Thyroid gland (tissue), 4 donors: Measurements from ENCODE around the gene DTYMK. TPM values are rescaled to one million over a fixed set of nuclear protein-coding genes. Genes with fewer than 3 reads are reported as not detected.
A peak's percentile ranks its signal among the peaks of the same experiment; 100 is the strongest.

Experiments
- DNase-seq, 2 donors: peaks; one replicate each; pipeline ENCODE4 v3.0.0-alpha.2; 2019
- H3K27ac ChIP-seq, 3 donors: fragments of 200-600 bp; sonication (generic); 1 replicate in 2 of 3; 2 replicates in 1 of 3; pipeline ENCODE4 v1.5.1; 2016 to 2019; ENCODE audit warnings: mild to moderate bottlenecking in 1 of 3, moderate library complexity in 1 of 3
- H3K27me3 ChIP-seq: fragments of 200-600 bp; sonication (generic); one replicate; pipeline ENCODE4 v1.5.1; 2019
- H3K36me3 ChIP-seq, 2 donors: fragments of 200-600 bp; sonication (generic); one replicate each; pipeline ENCODE4 v1.5.1; 2016 to 2019
- H3K4me1 ChIP-seq, 2 donors: fragments of 200-600 bp; sonication (generic); one replicate each; pipeline ENCODE4 v1.5.1; 2017 to 2019
- H3K4me3 ChIP-seq, 3 donors: fragments of 200-600 bp; sonication (generic); replicated peaks in 1 of 3; 1 replicate in 2 of 3; 2 replicates in 1 of 3; pipeline ENCODE4 v1.5.1; 2016; ENCODE audit warnings: mild to moderate bottlenecking in 1 of 3
- H3K9me3 ChIP-seq: fragments of 200-600 bp; sonication (generic); one replicate; pipeline ENCODE4 v1.5.1; 2017
- POLR2A ChIP-seq, 2 donors: fragments of 450-650 bp; IDR thresholded peaks; one replicate each; pipeline ENCODE4 v1.6.1; 2017; ENCODE audit warnings: antibody characterized with exemption in 2 of 2, mild to moderate bottlenecking in 2 of 2, moderate library complexity in 1 of 2
- WGBS, 2 donors: methylation state at CpG; one replicate each; pipeline ENCODE4 v1.1.5; 2017; 5-methylcytosine and 5-hydroxymethylcytosine counted together
- intact Hi-C: fragments of 100-400 bp; cut with DNase I; formaldehyde crosslinking; loops from one replicate; pipeline ENCODE4 v1.15.1; 2023
- total RNA-seq, 4 donors: library from RNA; depleted of rRNA; stranded (reverse); fragments of >200 nt; gene quantifications; one replicate each; pipeline ENCODE4 v1.2.3, GENCODE V29; 2016
- TF ChIP-seq, protein P1 (sequence below), 6 experiments: fragments of 200-600 bp in 3 of 6; fragments of 450-650 bp in 3 of 6; sonication (generic) in 3 of 6; IDR thresholded peaks; one replicate each; pipeline ENCODE4 v1.5.1; 2016 to 2019; ENCODE audit warnings: antibody characterized with exemption in 6 of 6, mild to moderate bottlenecking in 2 of 6, inconsistent platforms in 1 of 6, moderate library complexity in 1 of 6

DTYMK gene
- total RNA-seq, 4 donors from 2014 or later: 9.6 to 24.0 (median 15.7) TPM

DNA sequence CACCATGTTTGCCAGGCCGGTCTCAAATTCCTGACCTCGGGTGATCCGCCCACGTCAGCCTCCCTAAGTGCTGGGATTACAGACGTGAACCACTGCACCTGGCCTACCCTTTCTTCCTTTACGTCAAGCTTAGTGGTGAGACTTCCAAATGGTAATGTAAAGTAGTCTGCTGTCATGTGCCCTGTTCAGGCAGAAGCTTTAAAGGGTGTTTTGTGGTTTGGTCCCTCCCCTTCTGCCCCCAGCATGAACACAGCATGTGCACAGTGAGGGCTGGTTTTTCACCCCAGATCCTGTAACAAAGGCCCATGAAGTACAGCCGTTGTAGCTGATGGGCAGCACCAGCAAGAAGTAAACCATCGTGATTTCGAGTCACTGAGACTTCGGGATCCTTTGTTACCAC is 2.7 kb upstream of the DTYMK start:
- peaks cover 16 to 23% of the 10 kb centered on the region in 2 donors for H3K4me1 ChIP-seq
- H3K36me3 ChIP-seq: peaks cover 2 to 5% of the 10 kb centered on the region in 2 donors
- no peak overlapping the region for H3K4me3 ChIP-seq
- intact Hi-C loops: loop anchor here (5.0 kb wide), 1 partner anchor 188 kb away; no protein-coding TSS in a partner anchor
- H3K27me3 ChIP-seq: no peaks in the 10 kb centered on the region
- no peak overlapping the region for H3K27ac ChIP-seq
- WGBS, 2 donors: 93% methylated on average over 10 of the region's 10 CpGs
- no peaks in the 10 kb centered on the region for H3K9me3 ChIP-seq
- DNase-seq: no peak
- TF ChIP-seq POLR2A (IDR thresholded peaks at IDR 0.05): no peak
- TF ChIP-seq, protein P1, sequence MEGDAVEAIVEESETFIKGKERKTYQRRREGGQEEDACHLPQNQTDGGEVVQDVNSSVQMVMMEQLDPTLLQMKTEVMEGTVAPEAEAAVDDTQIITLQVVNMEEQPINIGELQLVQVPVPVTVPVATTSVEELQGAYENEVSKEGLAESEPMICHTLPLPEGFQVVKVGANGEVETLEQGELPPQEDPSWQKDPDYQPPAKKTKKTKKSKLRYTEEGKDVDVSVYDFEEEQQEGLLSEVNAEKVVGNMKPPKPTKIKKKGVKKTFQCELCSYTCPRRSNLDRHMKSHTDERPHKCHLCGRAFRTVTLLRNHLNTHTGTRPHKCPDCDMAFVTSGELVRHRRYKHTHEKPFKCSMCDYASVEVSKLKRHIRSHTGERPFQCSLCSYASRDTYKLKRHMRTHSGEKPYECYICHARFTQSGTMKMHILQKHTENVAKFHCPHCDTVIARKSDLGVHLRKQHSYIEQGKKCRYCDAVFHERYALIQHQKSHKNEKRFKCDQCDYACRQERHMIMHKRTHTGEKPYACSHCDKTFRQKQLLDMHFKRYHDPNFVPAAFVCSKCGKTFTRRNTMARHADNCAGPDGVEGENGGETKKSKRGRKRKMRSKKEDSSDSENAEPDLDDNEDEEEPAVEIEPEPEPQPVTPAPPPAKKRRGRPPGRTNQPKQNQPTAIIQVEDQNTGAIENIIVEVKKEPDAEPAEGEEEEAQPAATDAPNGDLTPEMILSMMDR (IDR thresholded peaks at IDR 0.05): no peak

DNA sequence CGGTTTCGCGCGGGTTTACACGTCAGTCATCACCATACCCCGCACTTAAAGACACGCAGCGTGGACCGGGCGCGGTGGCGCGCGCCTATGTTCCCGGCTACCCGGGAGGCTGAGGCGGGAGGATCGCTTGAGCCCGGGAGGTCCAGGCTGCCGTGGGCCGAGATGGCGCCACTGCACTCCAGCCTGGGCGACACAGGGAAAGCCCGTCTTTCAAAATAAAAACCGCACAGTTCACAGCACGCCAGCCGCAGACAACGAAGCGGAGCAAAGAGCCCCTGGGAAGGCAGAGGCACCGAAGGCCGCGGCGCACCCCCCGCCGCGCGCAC is 328 bp downstream of the DTYMK start:
- Histone ChIP-seq H3K4me3 (peak overlapping the region; percentile 15 to 87 (median 44)), H3K27me3 (no peaks in the 10 kb centered on the region), H3K4me1 (peaks cover 16 to 23% of the 10 kb centered on the region in 2 donors), H3K27ac (peak overlapping the region in 1 of 3 donors; percentile 10), H3K36me3 (peaks cover 0 to 5% of the 10 kb centered on the region in 2 donors), H3K9me3 (no peaks in the 10 kb centered on the region)
- 0 to 2% methylated on average over 22 to 24 of the region's 37 CpGs for WGBS, 2 donors
- intact Hi-C loops: loop anchor here (5.0 kb wide), 1 partner anchor 191 kb away; no protein-coding TSS in a partner anchor
- DNase-seq: peak in 1 of 2 donors; percentile 10
- no peak for TF ChIP-seq POLR2A (IDR thresholded peaks at IDR 0.05)
- TF ChIP-seq, protein P1 (IDR thresholded peaks at IDR 0.05): peak in 1 of 6 experiments; percentile 2

DNA sequence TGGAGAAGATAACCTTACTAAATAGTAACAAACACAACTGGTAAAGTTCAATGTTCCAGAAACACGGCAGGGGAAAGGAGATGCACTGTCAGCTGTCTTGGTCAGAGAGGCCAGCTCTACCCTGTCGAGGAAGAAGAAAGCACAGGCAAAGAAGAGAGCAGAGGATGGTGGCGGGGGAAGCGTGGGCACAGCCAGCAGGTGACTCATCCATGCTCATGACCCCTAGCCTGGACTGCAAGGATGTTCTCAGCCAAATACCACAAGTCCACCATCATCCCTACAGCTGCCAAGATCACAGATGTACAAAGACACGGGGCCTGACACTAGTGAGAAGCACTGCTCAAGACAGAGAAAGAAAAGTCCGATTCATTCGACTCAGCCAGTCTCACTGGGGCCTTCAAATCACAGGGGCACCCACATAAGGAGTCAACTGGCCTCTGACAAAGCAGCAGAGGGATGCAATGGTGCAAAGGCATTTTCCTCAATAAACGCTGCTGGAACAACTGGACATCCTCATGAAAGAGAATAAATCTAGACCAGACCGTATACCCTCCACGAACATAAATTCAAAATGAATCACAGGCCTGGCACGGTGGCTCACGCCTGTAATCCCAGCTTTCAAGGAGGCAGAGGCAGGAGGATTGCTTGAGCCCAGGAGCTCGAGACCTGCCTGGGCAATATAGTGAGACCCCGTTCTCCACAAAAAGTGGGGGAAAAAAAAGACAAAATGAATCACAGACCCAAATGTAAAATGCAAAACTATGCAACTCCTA is 5.6 kb downstream of the DTYMK start:
- no peak for TF ChIP-seq POLR2A (IDR thresholded peaks at IDR 0.05)
- TF ChIP-seq, protein P1 (IDR thresholded peaks at IDR 0.05): no peak
- H3K36me3 ChIP-seq: peaks cover 0 to 11% of the 10 kb centered on the region in 2 donors
- H3K4me1 ChIP-seq: peaks cover under 1 to 6% of the 10 kb centered on the region in 2 donors
- WGBS, 2 donors: 92% methylated on average over 14 of the region's 14 CpGs
- intact Hi-C loops: no loop called here
- no peak overlapping the region for H3K4me3 ChIP-seq
- no peaks in the 10 kb centered on the region for H3K9me3 ChIP-seq
- no peaks in the 10 kb centered on the region for H3K27me3 ChIP-seq
- H3K27ac ChIP-seq: no peak overlapping the region
- DNase-seq: no peak

DNA sequence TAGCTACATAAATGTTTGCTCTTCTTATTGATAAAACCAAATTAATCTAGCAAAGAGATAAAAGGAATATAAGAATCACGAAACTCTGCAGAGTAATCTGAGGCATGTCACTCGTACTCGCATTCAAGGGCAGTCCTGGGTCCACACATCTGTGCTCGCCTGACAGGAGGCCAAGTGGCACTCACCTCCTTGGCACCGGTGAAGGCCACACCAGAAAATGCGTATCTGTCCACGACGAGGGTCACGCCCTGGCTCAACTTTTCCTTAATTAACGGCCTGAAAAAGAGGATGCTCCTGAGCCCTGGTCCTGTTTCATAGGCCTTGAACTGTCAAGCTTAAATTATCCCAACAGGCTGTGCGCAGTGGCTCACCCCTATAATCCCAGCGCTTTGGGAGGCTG is 6.6 kb downstream of the DTYMK start:
- H3K9me3 ChIP-seq: no peaks in the 10 kb centered on the region
- TF ChIP-seq, protein P1 (IDR thresholded peaks at IDR 0.05): no peak
- no peak for TF ChIP-seq POLR2A (IDR thresholded peaks at IDR 0.05)
- WGBS, 2 donors: 94 to 97% methylated on average over 12 of the region's 12 CpGs
- no peak for DNase-seq
- no peaks in the 10 kb centered on the region for H3K27me3 ChIP-seq
- H3K4me1 ChIP-seq: no peaks in the 10 kb centered on the region
- H3K27ac ChIP-seq: no peak overlapping the region
- no peak overlapping the region for H3K4me3 ChIP-seq
- intact Hi-C loops: no loop called here
- peaks cover 0 to 11% of the 10 kb centered on the region in 2 donors for H3K36me3 ChIP-seq

DNA sequence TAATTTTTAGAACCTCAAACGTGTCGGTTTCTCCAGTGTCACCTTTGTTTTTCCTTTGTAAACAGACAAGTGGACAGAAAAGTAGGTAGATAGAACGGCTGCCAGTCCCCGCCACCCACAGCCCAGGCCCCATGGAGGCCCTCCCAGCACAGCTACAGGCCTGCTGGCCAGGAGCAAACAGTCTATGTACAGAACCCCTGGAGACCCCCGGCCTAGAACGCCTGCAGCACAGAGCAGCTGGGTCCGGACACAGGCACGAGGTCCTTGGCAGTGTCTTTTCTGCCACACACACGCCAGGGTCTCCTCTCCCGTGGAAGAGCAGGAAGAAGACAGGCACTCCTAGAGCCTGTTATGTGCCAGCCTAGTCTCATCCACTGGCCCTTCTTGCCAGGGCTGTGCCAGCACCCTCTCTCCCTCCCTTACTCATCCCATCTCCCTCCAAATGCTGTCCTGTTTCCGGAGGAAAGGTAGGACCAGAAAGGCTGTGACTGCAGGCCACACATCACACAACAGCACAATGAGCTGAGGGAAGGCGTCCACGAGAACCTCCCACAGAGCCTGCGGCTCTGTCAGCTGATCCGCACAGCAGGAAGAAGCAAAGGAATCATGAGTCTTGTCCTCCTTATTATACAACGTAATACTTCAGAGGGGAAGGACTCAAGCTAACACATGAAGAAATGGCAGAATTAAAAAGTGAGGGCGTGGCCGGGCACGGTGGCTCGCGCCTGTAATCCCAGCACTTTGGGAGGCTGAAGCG is 7.7 kb downstream of the DTYMK start:
- Histone ChIP-seq H3K36me3 (peaks cover 0 to 11% of the 10 kb centered on the region in 2 donors), H3K27me3 (no peaks in the 10 kb centered on the region), H3K4me1 (no peaks in the 10 kb centered on the region), H3K27ac (no peak overlapping the region), H3K4me3 (no peak overlapping the region), H3K9me3 (no peaks in the 10 kb centered on the region)
- no peak for DNase-seq
- TF ChIP-seq POLR2A (IDR thresholded peaks at IDR 0.05): no peak
- TF ChIP-seq, protein P1 (IDR thresholded peaks at IDR 0.05): no peak
- intact Hi-C loops: no loop called here
- 94% methylated on average over 22 of the region's 22 CpGs for WGBS, 2 donors
